Dermis microvascular lymphatic vessel endothelial cell (primary cell): ENCODE results near the gene FSTL4. TPM values are rescaled to one million over a fixed set of nuclear protein-coding genes. Genes with fewer than 3 reads are reported as not detected.
"Not testable (repeated sequence)": the region's sequence is repeated elsewhere in the genome, so short reads cannot be mapped to it uniquely, and the experiment has no call there.

Source experiments
- DNase-seq, 2 donors: peaks; one replicate each; pipeline versions ENCODE4 v3.0.0 to v3.0.0-alpha.2; 2010; ENCODE audit warnings: low read depth in 2 of 2
- total RNA-seq: library from RNA; depleted of rRNA; stranded (reverse); fragments of >200 nt; gene quantifications from 2 replicates; pipeline ENCODE4 v1.2.1, GENCODE V29; 2014

Gene FSTL4
- total RNA-seq, 1 donor from 2014 or later: under 0.01 TPM

GRCh38 chr5:133552925-133553525 is 59.3 kb downstream of the FSTL4 start:
- peak; percentile 26 to 59 for DNase-seq

- no peak for DNase-seq
Observed at GRCh38 chr5:133546500-133546899, 65.8 kb downstream of the FSTL4 start.

GRCh38 chr5:133544346-133544745 is 68.0 kb downstream of the FSTL4 start:
- no peak for DNase-seq

GRCh38 chr5:133539818-133540217 is 72.5 kb downstream of the FSTL4 start:
- DNase-seq: no peak

- no peak for DNase-seq
Observed at GRCh38 chr5:133538718-133539117, 73.6 kb downstream of the FSTL4 start.

- DNase-seq: not testable (repeated sequence)
Observed at GRCh38 chr5:133535241-133535929, 77.0 kb downstream of the FSTL4 start.

- DNase-seq: no peak
Observed at GRCh38 chr5:133534566-133534965, 77.8 kb downstream of the FSTL4 start.

- no peak for DNase-seq
Observed at GRCh38 chr5:133533541-133533940, 78.8 kb downstream of the FSTL4 start.

- DNase-seq: no peak
Observed at GRCh38 chr5:133531594-133531993, 80.7 kb downstream of the FSTL4 start.

GRCh38 chr5:133531178-133531577 is 81.2 kb downstream of the FSTL4 start:
- no peak for DNase-seq

- DNase-seq: no peak
Observed at GRCh38 chr5:133530270-133530669, 82.1 kb downstream of the FSTL4 start.

- DNase-seq: no peak
Observed at GRCh38 chr5:133528841-133529240, 83.5 kb downstream of the FSTL4 start.

- DNase-seq: no peak
Observed at GRCh38 chr5:133527311-133527710, 85.0 kb downstream of the FSTL4 start.

- DNase-seq: no peak
Observed at GRCh38 chr5:133526368-133526767, 86.0 kb downstream of the FSTL4 start.

GRCh38 chr5:133525126-133525525 is 87.2 kb downstream of the FSTL4 start:
- DNase-seq: no peak

GRCh38 chr5:133524666-133525065 is 87.7 kb downstream of the FSTL4 start:
- no peak for DNase-seq

GRCh38 chr5:133523961-133524586 is 88.3 kb downstream of the FSTL4 start:
- no peak for DNase-seq

GRCh38 chr5:133523013-133523658 is 89.2 kb downstream of the FSTL4 start:
- DNase-seq: no peak

- no peak for DNase-seq
Observed at GRCh38 chr5:133521801-133522200, 90.5 kb downstream of the FSTL4 start.

GRCh38 chr5:133520991-133521706 is 91.2 kb downstream of the FSTL4 start:
- DNase-seq: no peak

- no peak for DNase-seq
Observed at GRCh38 chr5:133520062-133520461, 92.3 kb downstream of the FSTL4 start.

- DNase-seq: no peak
Observed at GRCh38 chr5:133519191-133519590, 93.2 kb downstream of the FSTL4 start.
